HG03103 (cell line): ENCODE results near the gene KHNYN.

Experiments
- ATAC-seq: cut with Tn5 transposase; IDR thresholded peaks from one replicate; pipeline ENCODE4 v1.9.1; 2021; ENCODE audit warnings: low read depth; ENCODE audit not compliant: unreplicated experiment

KHNYN gene

DNA sequence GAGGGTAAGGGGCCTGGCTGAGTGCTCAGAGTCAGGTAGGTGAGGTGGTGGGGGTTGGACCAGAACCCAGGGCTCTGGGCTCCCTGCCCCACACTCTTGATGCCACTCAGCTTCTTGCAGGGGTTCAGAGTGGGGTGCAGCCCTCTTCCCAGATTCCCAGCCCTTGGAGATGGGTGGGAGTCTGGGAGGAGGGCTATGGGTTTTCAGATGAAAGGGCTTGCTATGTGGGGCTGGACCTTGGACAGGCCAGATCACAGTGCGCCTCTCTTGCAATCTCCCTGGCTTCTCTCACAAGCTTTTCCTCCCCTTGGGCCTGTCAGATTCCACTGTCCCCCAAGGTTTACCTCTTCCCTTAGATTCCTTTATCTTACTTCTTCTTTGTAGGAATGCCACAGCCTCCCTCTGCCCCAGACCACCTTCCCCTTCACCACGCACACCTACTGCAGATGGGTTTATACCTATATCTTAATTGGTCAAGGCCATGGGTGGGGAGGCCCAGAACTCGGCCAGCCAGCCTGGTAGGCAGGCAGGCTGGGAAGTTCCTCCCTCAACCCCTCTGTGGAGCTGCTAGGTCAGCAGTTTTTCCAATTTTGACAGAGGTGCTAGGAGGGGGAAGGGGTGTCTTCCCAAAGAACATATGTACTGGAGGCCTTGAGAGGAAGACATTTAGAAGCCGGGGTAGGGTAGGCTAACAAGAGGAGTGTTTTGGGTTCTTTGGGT, 29.6 kb upstream of the KHNYN start:
- no peak for ATAC-seq

DNA sequence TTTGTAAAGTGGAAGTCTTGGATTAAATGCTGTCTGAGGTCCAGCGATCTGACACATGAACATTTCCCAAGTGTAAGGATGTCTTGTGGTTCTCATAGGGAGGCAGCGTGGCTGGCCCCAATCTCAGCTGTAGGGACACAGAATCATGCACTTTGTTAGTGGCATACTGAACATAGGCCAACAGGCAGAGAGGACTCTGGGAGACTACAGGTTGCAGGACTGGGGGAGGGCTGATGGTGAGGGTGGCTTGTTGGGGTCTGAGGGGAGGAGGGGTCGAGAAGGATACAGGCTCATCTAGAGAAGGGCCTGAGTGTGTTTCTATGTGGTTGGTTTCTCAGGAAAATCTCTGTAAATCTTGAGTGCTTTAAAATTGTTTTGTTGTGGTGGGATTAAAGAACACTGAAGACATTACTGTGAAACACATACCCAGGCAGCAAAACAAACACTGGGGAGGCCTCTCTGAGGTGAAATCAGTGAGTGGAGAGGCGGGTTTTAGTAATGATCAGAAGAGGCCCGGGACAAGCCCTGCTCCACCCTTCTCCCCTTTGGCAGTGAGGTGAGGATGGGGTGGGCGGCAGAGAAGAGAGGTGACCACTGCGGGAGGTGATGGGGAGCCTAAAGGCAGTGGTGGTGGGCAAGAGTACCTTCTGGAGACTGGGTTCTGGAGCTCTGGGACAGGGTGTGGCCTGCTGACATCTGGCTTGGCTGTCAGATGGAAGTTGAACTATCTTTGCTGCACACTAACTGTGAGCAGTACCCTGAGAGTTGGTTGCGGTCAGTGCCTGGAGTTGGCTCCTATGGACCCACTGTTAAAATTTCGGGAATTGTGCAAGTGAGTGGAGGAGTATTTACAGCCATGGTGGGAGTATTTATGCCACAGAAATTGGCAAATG, 27.7 kb upstream of the KHNYN start:
- no peak for ATAC-seq

DNA sequence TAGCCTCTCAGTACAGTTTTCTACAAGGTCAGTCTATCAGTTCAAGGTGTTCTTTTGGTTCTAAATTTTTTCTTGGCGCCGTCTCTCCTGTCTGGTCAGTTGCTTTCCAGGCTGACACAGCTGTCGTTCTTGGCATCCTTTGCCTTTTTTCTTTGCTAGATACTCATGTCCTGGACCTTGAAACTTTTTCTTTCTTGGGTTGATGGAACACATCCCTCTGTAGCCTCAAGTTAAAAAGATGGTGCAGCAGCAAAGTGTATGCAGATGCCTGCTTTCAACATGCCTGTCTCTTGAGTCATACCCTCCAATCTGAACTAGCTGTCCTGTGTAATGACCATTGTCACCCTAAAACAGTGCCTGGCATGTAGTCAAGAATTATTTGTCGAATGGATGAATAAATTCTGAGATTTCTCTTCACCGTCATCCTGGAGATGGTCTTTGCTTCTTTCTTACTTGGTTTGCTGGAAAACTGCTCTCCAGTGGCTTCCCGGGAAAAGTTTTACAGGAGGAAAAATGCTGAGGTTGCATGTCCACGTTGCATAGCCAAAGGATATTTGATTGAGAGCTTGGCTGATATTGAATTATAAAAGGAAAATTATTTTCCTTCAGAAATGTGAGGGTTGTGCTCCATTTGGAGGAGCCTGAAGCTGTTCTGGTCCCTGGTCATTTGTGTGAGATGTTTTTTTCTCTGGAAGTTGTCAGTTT, 26.3 kb upstream of the KHNYN start:
- ATAC-seq: no peak

- no peak for ATAC-seq
Observed at GRCh38 chr14:24404814-24405213, 24.9 kb upstream of the KHNYN start.

- no peak for ATAC-seq
Observed at GRCh38 chr14:24406416-24406815, 23.3 kb upstream of the KHNYN start.

DNA sequence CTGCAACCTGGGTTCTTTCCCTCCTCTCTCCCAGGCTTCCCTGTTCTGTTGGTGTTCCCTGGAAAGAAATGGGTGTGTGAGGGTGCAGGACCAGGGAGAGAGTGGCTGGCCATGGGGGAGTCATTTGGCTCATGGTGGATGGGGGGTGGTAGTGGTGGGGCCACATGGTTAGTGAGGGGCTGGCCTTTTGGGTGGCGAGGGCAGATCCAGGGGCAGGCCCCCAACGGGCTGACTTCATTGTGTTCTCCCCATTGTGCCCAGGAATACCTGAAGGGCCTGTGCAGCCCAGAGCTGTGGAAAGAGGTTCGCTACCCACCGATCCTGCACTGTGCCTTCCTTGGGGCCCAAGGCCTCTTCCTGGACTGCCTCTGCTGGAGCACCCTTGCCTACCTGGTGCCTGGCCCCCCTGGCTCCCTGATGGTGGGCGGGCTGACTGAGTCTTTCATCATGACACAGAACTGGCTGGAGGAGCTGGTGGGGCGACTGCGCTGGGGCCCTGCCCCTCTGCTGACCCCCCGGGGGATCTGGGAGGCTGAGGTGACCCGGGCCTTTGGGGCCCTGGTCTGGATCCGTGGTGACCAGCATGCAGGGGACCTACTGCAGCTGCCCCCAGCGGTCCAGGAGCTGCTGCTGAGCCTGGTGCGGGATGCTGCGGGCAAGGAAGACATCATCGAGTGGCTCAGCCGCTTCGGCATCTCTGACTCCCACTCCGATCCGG, 22.0 kb upstream of the KHNYN start:
- ATAC-seq: no peak

GRCh38 chr14:24408764-24409163, 21.0 kb upstream of the KHNYN start:
- ATAC-seq: no peak

DNA sequence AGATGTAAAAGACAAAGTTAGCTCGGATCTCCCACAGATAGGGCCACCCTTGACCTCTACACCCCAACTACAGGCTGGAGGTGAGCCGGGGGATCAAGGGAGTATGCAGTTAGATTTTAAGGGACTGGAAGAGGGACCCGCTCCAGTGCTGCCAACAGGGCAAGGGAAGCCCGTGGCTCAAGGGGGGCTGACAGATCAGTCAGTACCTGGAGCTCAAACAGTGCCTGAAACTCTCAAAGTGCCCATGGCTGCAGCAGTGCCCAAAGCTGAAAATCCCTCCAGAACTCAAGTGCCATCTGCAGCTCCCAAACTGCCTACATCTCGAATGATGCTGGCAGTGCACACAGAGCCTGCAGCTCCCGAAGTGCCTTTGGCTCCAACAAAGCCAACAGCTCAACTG, 20.6 kb upstream of the KHNYN start:
- no peak for ATAC-seq

- no peak for ATAC-seq
Observed at GRCh38 chr14:24409956-24410355, 19.8 kb upstream of the KHNYN start.

GRCh38 chr14:24411443-24412389, 18.0 kb upstream of the KHNYN start:
- peak; percentile 77 for ATAC-seq

GRCh38 chr14:24414077-24414476, 15.7 kb upstream of the KHNYN start:
- no peak for ATAC-seq

DNA sequence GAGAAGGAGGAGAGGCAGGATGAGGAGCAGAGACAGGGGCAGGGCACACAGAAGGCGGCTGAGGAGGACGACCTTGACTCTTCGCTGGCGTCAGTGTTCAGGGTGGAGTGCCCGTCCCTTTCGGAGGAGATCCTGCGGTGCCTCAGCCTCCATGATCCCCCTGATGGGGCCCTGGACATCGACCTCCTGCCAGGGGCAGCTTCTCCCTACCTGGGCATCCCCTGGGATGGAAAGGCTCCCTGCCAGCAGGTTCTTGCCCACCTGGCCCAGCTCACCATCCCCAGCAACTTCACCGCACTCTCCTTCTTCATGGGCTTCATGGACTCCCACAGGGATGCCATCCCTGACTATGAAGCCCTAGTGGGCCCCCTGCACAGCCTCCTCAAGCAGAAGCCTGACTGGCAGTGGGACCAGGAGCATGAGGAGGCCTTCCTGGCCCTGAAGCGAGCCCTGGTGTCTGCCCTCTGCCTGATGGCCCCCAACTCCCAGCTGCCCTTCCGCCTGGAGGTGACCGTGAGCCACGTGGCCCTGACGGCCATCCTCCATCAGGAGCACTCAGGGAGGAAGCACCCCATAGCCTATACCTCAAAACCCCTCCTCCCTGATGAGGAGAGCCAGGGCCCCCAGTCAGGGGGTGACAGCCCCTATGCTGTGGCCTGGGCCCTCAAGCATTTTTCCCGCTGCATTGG, 14.9 kb upstream of the KHNYN start:
- ATAC-seq: no peak

DNA sequence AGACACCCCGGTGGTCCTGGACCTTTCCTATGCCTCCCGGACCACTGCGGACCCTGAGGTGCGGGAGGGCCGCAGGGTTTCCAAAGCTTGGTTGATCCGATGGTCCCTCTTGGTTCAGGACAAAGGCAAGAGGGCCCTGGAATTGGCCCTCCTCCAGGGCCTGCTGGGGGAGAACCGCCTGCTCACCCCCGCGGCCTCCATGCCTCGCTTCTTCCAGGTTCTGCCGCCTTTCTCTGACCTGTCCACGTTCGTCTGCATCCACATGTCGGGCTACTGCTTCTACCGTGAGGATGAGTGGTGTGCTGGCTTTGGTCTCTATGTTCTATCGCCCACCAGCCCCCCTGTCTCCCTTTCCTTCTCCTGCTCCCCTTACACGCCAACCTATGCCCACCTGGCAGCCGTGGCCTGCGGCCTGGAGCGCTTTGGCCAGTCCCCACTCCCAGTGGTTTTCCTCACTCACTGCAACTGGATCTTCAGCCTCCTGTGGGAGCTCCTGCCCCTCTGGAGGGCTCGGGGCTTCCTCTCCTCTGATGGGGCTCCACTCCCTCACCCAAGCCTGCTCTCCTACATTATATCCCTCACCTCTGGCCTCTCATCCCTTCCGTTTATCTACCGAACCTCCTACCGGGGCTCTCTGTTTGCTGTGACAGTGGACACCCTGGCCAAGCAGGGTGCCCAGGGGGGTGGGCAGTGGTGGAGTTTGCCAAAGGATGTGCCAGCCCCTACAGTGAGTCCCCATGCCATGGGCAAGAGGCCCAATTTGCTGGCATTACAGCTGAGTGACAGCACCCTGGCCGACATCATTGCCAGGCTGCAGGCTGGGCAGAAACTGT, 14.1 kb upstream of the KHNYN start:
- no peak for ATAC-seq

GRCh38 chr14:24416254-24416931, 13.4 kb upstream of the KHNYN start:
- no peak for ATAC-seq

DNA sequence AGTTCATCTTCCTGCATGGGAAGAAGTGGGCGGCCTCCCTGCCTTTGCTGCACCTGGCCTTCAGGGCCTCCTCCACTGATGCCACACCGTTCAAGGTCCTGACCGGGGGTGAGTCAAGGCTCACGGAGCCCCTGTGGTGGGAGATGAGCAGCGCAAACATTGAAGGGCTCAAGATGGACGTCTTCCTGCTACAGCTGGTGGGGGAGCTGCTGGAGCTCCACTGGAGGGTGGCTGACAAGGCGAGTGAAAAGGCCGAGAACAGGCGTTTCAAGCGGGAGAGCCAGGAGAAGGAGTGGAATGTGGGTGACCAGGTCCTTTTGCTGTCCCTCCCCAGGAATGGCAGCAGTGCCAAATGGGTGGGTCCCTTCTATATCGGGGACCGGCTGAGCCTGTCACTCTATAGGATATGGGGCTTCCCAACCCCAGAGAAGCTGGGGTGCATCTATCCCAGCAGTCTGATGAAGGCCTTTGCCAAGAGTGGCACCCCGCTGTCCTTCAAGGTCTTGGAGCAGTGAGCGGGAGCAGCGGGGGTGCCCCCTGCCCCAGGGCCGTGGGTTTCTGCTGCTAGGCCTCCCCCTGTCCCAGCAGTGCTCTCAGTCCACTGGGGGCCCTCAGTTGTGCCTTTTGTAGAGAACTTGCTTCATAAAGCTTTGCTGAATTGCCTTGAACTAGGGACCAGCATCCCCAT, 12.7 kb upstream of the KHNYN start:
- no peak for ATAC-seq

- no peak for ATAC-seq
Observed at GRCh38 chr14:24417832-24418491, 11.8 kb upstream of the KHNYN start.

DNA sequence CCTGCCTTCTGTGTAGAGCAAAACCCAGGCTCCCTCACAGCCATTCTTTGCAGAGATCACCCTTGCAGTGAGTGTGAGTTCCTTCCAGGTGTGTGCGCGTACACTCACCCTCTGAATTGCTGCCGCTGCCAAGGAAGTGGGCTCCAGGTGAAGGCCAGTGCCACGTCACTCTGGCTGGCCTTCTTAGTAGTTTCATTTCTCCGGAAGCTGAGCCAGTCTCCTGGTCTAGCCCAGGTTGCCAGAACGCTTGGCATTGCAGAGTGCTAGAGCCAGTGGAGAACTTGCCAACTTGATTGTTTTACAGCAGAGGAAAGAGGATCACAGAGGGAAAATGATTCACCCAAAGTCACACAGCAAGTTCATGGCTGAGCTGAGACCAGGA, 11.3 kb upstream of the KHNYN start:
- no peak for ATAC-seq
